ENCODE measurements around the gene ABLIM2. TPM values are rescaled to one million over a fixed set of nuclear protein-coding genes. Genes with fewer than 3 reads are reported as not detected.

ABLIM2 gene
- total and polyA plus RNA-seq, 10 of the 15 experiments (the other 5 are each of a cell fraction or from before 2014, with no cell fraction given), result 0.03 to 0.15 (median 0.05) TPM; not detected in 7

GRCh38 chr4:8150152-8151090 is 8.2 kb downstream of the ABLIM2 start:
- ATAC-seq, result no peak
- Histone ChIP-seq H3K27me3 (replicated peaks in 1 of 2; ENCODE audit: control insufficient read depth in 2 of 2, insufficient read depth in 2 of 2, low read length in 1 of 2) (no peaks in the 10 kb centered on the region), H3K9me3 (replicated peaks; ENCODE audit: control insufficient read depth, insufficient read depth, low read length) (no peaks in the 10 kb centered on the region), H3K36me3 (ENCODE audit: control insufficient read depth in 2 of 2, insufficient read depth in 2 of 2, low read length in 1 of 2) (no peaks in the 10 kb centered on the region), H3K4me3 (no peak overlapping the region), H3K79me2 (ENCODE audit: control insufficient read depth, insufficient read depth, low read length) (no peaks in the 10 kb centered on the region), H3K27ac (ENCODE audit: control insufficient read depth, insufficient read depth) (no peak overlapping the region), H3K4me2 (ENCODE audit: control insufficient read depth, insufficient read depth) (no peak overlapping the region), H3K4me1 (ENCODE audit: control insufficient read depth, insufficient read depth, low read length) (no peaks in the 10 kb centered on the region), H4K20me1 (ENCODE audit: control insufficient read depth, insufficient read depth) (no peaks in the 10 kb centered on the region), H2AFZ (ENCODE audit: control insufficient read depth, low read depth, low read length) (no peak overlapping the region), H3K9ac (ENCODE audit: control insufficient read depth, insufficient read depth, low read length) (no peak overlapping the region)
- in situ Hi-C loops (cut with MboI) (no loop called here), intact Hi-C loops (cut with micrococcal nuclease; ENCODE audit: unreplicated experiment) (no loop called here)
- ChIA-PET RAD21 (ENCODE audit: unreplicated experiment) (interaction anchor here (0.7 kb wide), 1 partner anchor 36 kb away, joined by 3 read pairs; no protein-coding TSS in a partner anchor), POLR2A (no interaction called here), CTCF (no interaction called here), SMC1A (ENCODE audit: uncharacterized antibody, unreplicated experiment) (no interaction called here)
- TF ChIP-seq IRF5 (IDR thresholded peaks at IDR 0.05; ENCODE audit: borderline replicate concordance), result no peak
- TF ChIP-seq BACH1 (IDR thresholded peaks at IDR 0.05; ENCODE audit: borderline replicate concordance), result no peak
- TF ChIP-seq NFYA (IDR thresholded peaks at IDR 0.05; ENCODE audit: borderline replicate concordance, low read depth, low read length), result no peak
- no peak for TF ChIP-seq PAX5 (IDR thresholded peaks at IDR 0.05; ENCODE audit: borderline replicate concordance, low read depth, low read length)
- TF ChIP-seq, protein P1, sequence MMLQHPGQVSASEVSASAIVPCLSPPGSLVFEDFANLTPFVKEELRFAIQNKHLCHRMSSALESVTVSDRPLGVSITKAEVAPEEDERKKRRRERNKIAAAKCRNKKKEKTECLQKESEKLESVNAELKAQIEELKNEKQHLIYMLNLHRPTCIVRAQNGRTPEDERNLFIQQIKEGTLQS (IDR thresholded peaks at IDR 0.05; ENCODE audit: borderline replicate concordance, extremely low read depth, low read depth, low read length), result no peak
- TF ChIP-seq IRF4 (IDR thresholded peaks at IDR 0.05; ENCODE audit: low read depth, low read length), result no peak
- TF ChIP-seq SPI1 (IDR thresholded peaks at IDR 0.05; ENCODE audit: borderline replicate concordance, insufficient read depth, low read depth, low read length), result no peak
- no peak for DNase-seq (ENCODE audit: low read depth, low spot score)
- BruUV-seq (replicated peaks), result no TSS peak
- WGBS (ENCODE audit: insufficient coverage, insufficient replicate concordance, low lambda C conversion rate, missing lambda C conversion rate), result 36% methylated on average over 29 of the region's 29 CpGs
- FAIRE-seq, result no peak
